A673 (cell line): ENCODE results near the gene TMCC1.

ENCODE experiments used
- EZH2 ChIP-seq: fragments of 200-600 bp; sonication (generic); IDR thresholded peaks from 2 replicates; pipeline ENCODE4 v1.6.1; 2017; ENCODE audit warnings: borderline replicate concordance, low read depth, mild to moderate bottlenecking, mixed read lengths, antibody characterized with exemption, low read length; ENCODE audit not compliant: poor library complexity, severe bottlenecking
- TF ChIP-seq, protein P1 (sequence below): fragments of 300-800, 200-600 bp; sonication (generic); conservative IDR thresholded peaks from 2 replicates; pipeline ENCODE4 v1.5.1; 2017; ENCODE audit warnings: low read depth, mild to moderate bottlenecking, antibody characterized with exemption, low read length, moderate library complexity, mixed read lengths

GRCh38 chr3:129911261-129911861 lies 17.9 kb upstream of the TMCC1 start:
- TF ChIP-seq, protein P1, sequence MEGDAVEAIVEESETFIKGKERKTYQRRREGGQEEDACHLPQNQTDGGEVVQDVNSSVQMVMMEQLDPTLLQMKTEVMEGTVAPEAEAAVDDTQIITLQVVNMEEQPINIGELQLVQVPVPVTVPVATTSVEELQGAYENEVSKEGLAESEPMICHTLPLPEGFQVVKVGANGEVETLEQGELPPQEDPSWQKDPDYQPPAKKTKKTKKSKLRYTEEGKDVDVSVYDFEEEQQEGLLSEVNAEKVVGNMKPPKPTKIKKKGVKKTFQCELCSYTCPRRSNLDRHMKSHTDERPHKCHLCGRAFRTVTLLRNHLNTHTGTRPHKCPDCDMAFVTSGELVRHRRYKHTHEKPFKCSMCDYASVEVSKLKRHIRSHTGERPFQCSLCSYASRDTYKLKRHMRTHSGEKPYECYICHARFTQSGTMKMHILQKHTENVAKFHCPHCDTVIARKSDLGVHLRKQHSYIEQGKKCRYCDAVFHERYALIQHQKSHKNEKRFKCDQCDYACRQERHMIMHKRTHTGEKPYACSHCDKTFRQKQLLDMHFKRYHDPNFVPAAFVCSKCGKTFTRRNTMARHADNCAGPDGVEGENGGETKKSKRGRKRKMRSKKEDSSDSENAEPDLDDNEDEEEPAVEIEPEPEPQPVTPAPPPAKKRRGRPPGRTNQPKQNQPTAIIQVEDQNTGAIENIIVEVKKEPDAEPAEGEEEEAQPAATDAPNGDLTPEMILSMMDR: no peak
- TF ChIP-seq EZH2: no peak
